C4-2B (cell line): ENCODE results near the gene POU6F1.

ENCODE experiments used
- H3K27ac ChIP-seq: fragments of 450-650 bp; 2 replicates; pipeline ENCODE4 v1.5.1; 2017
- CTCF ChIP-seq: fragments of 450-650 bp; conservative IDR thresholded peaks from 2 replicates; pipeline ENCODE4 v1.5.1; 2017; ENCODE audit warnings: mild to moderate bottlenecking
- ZFX ChIP-seq: fragments of 450-650 bp; IDR thresholded peaks from 2 replicates; pipeline ENCODE4 v1.6.1; 2017

POU6F1 gene

GRCh38 chr12:51253276-51253675 is 35.4 kb upstream of the POU6F1 start:
- TF ChIP-seq ZFX, result no peak
- no peak for TF ChIP-seq CTCF
- no peak overlapping the region for H3K27ac ChIP-seq

GRCh38 chr12:51247523-51248206 is 29.8 kb upstream of the POU6F1 start:
- no peak overlapping the region for H3K27ac ChIP-seq
- TF ChIP-seq CTCF, result no peak
- no peak for TF ChIP-seq ZFX

GRCh38 chr12:51246254-51246853 is 28.5 kb upstream of the POU6F1 start:
- H3K27ac ChIP-seq, result no peak overlapping the region
- TF ChIP-seq CTCF (peak; percentile 11; the same call in 1 of the 2 replicates), ZFX (no peak)

- TF ChIP-seq CTCF (no peak), ZFX (no peak)
- no peak overlapping the region for H3K27ac ChIP-seq
These were observed 27.8 kb upstream of the POU6F1 start for GRCh38 chr12:51245476-51246253.

GRCh38 chr12:51244269-51244668 is 26.4 kb upstream of the POU6F1 start:
- TF ChIP-seq CTCF, result no peak
- TF ChIP-seq ZFX, result no peak
- no peak overlapping the region for H3K27ac ChIP-seq

GRCh38 chr12:51242876-51243275 is 25.0 kb upstream of the POU6F1 start:
- no peak overlapping the region for H3K27ac ChIP-seq

More at GRCh38 chr12:51242876-51243275, 25.0 kb upstream of the POU6F1 start:
- TF ChIP-seq CTCF (no peak), ZFX (no peak)
